ENCODE results near the gene MLH1.

The MLH1 gene

DNA sequence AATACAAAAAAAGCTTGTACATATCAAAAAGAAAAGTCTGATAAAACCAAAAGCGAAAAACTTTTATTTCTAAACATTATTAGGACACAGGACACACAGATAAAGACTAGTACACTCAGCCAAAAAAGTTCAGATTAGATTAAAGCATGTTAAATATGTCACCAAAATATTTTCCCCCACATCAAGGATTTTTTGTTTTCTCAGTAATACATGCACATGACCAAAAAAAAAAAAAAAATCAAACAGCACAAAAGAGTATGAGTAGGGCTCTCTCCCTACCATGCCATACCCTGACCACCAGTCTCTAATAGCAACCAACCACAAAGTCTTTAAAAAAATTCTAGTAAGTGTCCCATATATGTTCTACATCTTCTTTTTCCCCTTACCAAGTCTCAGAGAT, 103.7 kb downstream of the MLH1 start:
- TF ChIP-seq, protein P1, sequence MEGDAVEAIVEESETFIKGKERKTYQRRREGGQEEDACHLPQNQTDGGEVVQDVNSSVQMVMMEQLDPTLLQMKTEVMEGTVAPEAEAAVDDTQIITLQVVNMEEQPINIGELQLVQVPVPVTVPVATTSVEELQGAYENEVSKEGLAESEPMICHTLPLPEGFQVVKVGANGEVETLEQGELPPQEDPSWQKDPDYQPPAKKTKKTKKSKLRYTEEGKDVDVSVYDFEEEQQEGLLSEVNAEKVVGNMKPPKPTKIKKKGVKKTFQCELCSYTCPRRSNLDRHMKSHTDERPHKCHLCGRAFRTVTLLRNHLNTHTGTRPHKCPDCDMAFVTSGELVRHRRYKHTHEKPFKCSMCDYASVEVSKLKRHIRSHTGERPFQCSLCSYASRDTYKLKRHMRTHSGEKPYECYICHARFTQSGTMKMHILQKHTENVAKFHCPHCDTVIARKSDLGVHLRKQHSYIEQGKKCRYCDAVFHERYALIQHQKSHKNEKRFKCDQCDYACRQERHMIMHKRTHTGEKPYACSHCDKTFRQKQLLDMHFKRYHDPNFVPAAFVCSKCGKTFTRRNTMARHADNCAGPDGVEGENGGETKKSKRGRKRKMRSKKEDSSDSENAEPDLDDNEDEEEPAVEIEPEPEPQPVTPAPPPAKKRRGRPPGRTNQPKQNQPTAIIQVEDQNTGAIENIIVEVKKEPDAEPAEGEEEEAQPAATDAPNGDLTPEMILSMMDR (IDR thresholded peaks at IDR 0.05; ENCODE audit: low read length), result no peak
- TF ChIP-seq EZH2 (IDR thresholded peaks at IDR 0.05; ENCODE audit: borderline replicate concordance, low read length), result no peak
- Histone ChIP-seq H3K79me2 (ENCODE audit: insufficient read depth, low read length) (no peaks in the 10 kb centered on the region), H3K27ac (ENCODE audit: low read depth, low read length, poor library complexity, severe bottlenecking) (no peak overlapping the region), H3K4me3 (ENCODE audit: low read depth, low read length, poor library complexity, severe bottlenecking) (no peak overlapping the region), H3K36me3 (ENCODE audit: insufficient read depth, low read length) (no peaks in the 10 kb centered on the region), H3K9me3 (ENCODE audit: low read length) (no peaks in the 10 kb centered on the region), H3K4me2 (ENCODE audit: low read length) (no peak overlapping the region), H3K4me1 (ENCODE audit: insufficient read depth, low read length, severe bottlenecking) (no peaks in the 10 kb centered on the region), H3K9ac (ENCODE audit: low read length) (no peak overlapping the region), H3K9me2 (ENCODE audit: low read depth, low read length) (no peaks in the 10 kb centered on the region), H3K27me3 (ENCODE audit: insufficient read depth, low read length) (no peaks in the 10 kb centered on the region), H4K20me1 (ENCODE audit: insufficient read depth, low read length) (no peaks in the 10 kb centered on the region), H3F3A (ENCODE audit: insufficient read depth, low read length) (no peaks in the 10 kb centered on the region), H2AFZ (ENCODE audit: low read length) (no peak overlapping the region)

DNA sequence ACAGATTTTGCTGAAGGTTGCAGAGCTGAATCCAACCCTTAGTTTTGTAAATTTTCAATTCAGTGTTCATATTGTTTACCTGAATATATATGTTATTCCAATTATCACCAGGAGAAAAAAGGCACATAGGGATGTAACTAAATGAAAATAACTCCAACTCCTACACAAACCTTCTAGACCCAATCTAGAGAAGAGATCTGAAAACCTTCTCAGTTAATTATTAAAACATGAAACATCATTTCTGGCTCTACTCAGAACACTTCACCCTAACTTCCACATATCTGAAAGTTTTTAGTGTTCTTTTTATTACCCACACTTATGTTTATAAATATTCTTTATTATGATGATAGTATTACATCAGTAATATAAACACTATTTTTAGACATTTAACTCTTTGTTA, 104.5 kb downstream of the MLH1 start:
- Histone ChIP-seq H3K4me3 (ENCODE audit: low read depth, low read length, poor library complexity, severe bottlenecking) (no peak overlapping the region), H3K27me3 (ENCODE audit: insufficient read depth, low read length) (no peaks in the 10 kb centered on the region), H3K4me1 (ENCODE audit: insufficient read depth, low read length, severe bottlenecking) (no peaks in the 10 kb centered on the region), H3K36me3 (ENCODE audit: insufficient read depth, low read length) (no peaks in the 10 kb centered on the region), H3K9me2 (ENCODE audit: low read depth, low read length) (no peaks in the 10 kb centered on the region), H3K9me3 (ENCODE audit: low read length) (no peaks in the 10 kb centered on the region), H3K9ac (ENCODE audit: low read length) (no peak overlapping the region), H3K79me2 (ENCODE audit: insufficient read depth, low read length) (no peaks in the 10 kb centered on the region), H3F3A (ENCODE audit: insufficient read depth, low read length) (no peaks in the 10 kb centered on the region), H3K27ac (ENCODE audit: low read depth, low read length, poor library complexity, severe bottlenecking) (no peak overlapping the region), H4K20me1 (ENCODE audit: insufficient read depth, low read length) (no peaks in the 10 kb centered on the region), H2AFZ (ENCODE audit: low read length) (no peak overlapping the region), H3K4me2 (ENCODE audit: low read length) (no peak overlapping the region)
- TF ChIP-seq, protein P1 (IDR thresholded peaks at IDR 0.05; ENCODE audit: low read length), result no peak
- TF ChIP-seq EZH2 (IDR thresholded peaks at IDR 0.05; ENCODE audit: borderline replicate concordance, low read length), result no peak

DNA sequence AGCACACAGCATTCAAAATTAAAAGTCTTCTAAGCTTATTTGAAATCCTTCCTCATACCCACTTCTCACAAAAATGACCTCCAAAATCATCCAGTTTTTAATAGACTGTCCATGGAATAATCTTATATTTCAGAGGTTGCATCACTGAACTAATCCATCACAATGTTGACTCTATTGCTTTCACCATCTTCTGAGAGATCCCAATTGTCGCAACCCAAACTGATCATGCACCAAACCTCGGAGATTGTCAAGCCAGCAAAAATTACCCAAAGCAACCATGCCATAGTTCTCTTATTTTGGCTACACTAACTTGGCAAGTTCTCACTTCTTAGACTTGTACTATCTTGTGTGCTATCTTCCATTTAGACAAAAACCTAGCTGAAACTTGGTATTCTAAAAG, 105.6 kb downstream of the MLH1 start:
- H3K27ac ChIP-seq (ENCODE audit: low read depth, low read length, poor library complexity, severe bottlenecking), result no peak overlapping the region
- H3K9me2 ChIP-seq (ENCODE audit: low read depth, low read length), result no peaks in the 10 kb centered on the region
- no peaks in the 10 kb centered on the region for H3K4me1 ChIP-seq (ENCODE audit: insufficient read depth, low read length, severe bottlenecking)
- H3K4me3 ChIP-seq (ENCODE audit: low read depth, low read length, poor library complexity, severe bottlenecking), result no peak overlapping the region
- no peaks in the 10 kb centered on the region for H3K9me3 ChIP-seq (ENCODE audit: low read length)
- no peaks in the 10 kb centered on the region for H4K20me1 ChIP-seq (ENCODE audit: insufficient read depth, low read length)
- H3K79me2 ChIP-seq (ENCODE audit: insufficient read depth, low read length), result no peaks in the 10 kb centered on the region
- no peak overlapping the region for H2AFZ ChIP-seq (ENCODE audit: low read length)
- no peaks in the 10 kb centered on the region for H3F3A ChIP-seq (ENCODE audit: insufficient read depth, low read length)
- H3K4me2 ChIP-seq (ENCODE audit: low read length), result no peak overlapping the region
- H3K36me3 ChIP-seq (ENCODE audit: insufficient read depth, low read length), result no peaks in the 10 kb centered on the region
- no peaks in the 10 kb centered on the region for H3K27me3 ChIP-seq (ENCODE audit: insufficient read depth, low read length)
- TF ChIP-seq, protein P1 (IDR thresholded peaks at IDR 0.05; ENCODE audit: low read length), result no peak
- TF ChIP-seq EZH2 (IDR thresholded peaks at IDR 0.05; ENCODE audit: borderline replicate concordance, low read length), result no peak
- H3K9ac ChIP-seq (ENCODE audit: low read length), result no peak overlapping the region
